ENCODE data around the gene CPM.

CPM gene

DNA sequence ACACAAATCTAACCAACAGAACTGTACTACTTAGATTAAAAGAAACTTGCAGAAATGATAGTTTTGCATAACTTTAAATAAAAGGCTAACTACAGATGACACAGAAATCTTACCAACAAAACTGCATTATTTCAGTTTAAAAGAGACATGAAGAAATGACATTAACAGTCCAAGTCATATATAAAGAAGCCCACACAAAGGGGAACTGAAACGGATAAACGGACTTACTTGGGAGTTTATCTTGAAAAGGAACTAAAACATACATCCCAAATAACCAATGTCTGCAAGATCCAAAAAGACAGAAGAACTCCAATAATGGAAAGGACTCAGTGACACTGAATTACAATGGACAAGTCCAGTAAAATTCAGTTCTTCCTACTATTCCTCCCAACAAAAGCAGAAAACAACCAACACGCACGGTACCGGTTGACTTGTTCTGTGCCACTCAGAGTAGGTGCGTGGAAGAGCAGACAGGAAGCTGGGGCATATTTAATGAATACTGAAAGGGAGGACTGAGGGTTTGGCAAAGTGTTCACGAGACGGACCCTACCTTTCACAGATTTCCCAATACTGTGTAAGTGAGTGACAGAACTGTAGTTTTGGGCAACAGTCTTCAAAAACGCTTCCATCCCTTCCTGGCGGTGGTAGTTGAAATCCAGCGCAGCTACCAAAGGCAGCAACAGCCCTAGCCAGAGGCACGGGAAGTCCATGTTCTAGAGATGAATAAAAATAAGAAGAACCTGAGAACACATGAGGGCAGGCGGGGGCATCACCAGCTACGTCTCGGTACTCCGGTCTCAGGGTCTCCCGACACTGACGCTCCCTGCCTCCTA, 627 bp downstream of the CPM start (continued):
- TF ChIP-seq ZFP30 (CRISPR knock-in tag; IDR thresholded peaks at IDR 0.05) (no peak), ISL1 (CRISPR knock-in tag; IDR thresholded peaks at IDR 0.05) (no peak), ESRRG (CRISPR knock-in tag; IDR thresholded peaks at IDR 0.05) (no peak)

DNA sequence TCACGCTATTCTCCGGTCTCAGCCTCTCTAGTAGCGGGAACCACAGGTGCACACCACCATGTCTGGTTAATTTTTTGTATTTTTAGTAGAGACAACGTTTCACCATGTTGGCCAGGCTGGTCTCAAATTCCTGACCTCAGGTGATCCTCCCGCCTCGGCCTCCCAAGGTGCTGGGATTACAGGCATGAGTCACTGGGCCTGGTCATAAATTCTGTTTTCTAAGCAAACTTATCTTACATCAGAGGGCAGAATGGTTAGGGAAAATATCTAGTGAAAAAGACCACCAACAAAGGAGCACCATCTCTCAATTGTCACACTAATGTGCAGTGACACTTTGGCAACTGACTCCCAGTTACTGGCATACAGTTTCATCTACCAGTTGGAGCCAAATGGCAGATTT, 2.8 kb downstream of the CPM start:
- no peak for ATAC-seq
- TF ChIP-seq, protein P1, sequence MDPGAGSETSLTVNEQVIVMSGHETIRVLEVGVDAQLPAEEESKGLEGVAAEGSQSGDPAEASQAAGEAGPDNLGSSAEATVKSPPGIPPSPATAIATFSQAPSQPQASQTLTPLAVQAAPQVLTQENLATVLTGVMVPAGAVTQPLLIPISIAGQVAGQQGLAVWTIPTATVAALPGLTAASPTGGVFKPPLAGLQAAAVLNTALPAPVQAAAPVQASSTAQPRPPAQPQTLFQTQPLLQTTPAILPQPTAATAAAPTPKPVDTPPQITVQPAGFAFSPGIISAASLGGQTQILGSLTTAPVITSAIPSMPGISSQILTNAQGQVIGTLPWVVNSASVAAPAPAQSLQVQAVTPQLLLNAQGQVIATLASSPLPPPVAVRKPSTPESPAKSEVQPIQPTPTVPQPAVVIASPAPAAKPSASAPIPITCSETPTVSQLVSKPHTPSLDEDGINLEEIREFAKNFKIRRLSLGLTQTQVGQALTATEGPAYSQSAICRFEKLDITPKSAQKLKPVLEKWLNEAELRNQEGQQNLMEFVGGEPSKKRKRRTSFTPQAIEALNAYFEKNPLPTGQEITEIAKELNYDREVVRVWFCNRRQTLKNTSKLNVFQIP (CRISPR knock-in tag; IDR thresholded peaks at IDR 0.05; ENCODE audit: borderline replicate concordance, low read depth) = no peak
- TF ChIP-seq, protein P2, sequence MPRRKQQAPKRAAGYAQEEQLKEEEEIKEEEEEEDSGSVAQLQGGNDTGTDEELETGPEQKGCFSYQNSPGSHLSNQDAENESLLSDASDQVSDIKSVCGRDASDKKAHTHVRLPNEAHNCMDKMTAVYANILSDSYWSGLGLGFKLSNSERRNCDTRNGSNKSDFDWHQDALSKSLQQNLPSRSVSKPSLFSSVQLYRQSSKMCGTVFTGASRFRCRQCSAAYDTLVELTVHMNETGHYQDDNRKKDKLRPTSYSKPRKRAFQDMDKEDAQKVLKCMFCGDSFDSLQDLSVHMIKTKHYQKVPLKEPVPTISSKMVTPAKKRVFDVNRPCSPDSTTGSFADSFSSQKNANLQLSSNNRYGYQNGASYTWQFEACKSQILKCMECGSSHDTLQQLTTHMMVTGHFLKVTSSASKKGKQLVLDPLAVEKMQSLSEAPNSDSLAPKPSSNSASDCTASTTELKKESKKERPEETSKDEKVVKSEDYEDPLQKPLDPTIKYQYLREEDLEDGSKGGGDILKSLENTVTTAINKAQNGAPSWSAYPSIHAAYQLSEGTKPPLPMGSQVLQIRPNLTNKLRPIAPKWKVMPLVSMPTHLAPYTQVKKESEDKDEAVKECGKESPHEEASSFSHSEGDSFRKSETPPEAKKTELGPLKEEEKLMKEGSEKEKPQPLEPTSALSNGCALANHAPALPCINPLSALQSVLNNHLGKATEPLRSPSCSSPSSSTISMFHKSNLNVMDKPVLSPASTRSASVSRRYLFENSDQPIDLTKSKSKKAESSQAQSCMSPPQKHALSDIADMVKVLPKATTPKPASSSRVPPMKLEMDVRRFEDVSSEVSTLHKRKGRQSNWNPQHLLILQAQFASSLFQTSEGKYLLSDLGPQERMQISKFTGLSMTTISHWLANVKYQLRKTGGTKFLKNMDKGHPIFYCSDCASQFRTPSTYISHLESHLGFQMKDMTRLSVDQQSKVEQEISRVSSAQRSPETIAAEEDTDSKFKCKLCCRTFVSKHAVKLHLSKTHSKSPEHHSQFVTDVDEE (CRISPR knock-in tag; IDR thresholded peaks at IDR 0.05) = no peak
- TF ChIP-seq OSR1 (CRISPR knock-in tag; IDR thresholded peaks at IDR 0.05) (no peak), ESRRG (CRISPR knock-in tag; IDR thresholded peaks at IDR 0.05) (no peak), TCF4 (CRISPR knock-in tag; IDR thresholded peaks at IDR 0.05; ENCODE audit: borderline replicate concordance) (no peak), PPARA (CRISPR knock-in tag; IDR thresholded peaks at IDR 0.05; ENCODE audit: borderline replicate concordance) (no peak), ZNF8 (CRISPR knock-in tag; IDR thresholded peaks at IDR 0.05) (no peak), CSDC2 (CRISPR knock-in tag; IDR thresholded peaks at IDR 0.05) (no peak), SNAI2 (CRISPR knock-in tag; IDR thresholded peaks at IDR 0.05) (no peak), GLIS3 (CRISPR knock-in tag; IDR thresholded peaks at IDR 0.05) (no peak), ISL1 (CRISPR knock-in tag; IDR thresholded peaks at IDR 0.05) (no peak), ZC3H10 (CRISPR knock-in tag; IDR thresholded peaks at IDR 0.05) (no peak), ARNTL (CRISPR knock-in tag; IDR thresholded peaks at IDR 0.05; ENCODE audit: borderline replicate concordance, low read depth) (no peak), ZFP30 (CRISPR knock-in tag; IDR thresholded peaks at IDR 0.05) (no peak), ZNF70 (CRISPR knock-in tag; IDR thresholded peaks at IDR 0.05) (no peak), ZNF565 (CRISPR knock-in tag; conservative IDR thresholded peaks at IDR 0.05; ENCODE audit: low read depth) (no peak), ZFP3 (CRISPR knock-in tag; IDR thresholded peaks at IDR 0.05) (no peak)
- TF ChIP-seq, protein P3, sequence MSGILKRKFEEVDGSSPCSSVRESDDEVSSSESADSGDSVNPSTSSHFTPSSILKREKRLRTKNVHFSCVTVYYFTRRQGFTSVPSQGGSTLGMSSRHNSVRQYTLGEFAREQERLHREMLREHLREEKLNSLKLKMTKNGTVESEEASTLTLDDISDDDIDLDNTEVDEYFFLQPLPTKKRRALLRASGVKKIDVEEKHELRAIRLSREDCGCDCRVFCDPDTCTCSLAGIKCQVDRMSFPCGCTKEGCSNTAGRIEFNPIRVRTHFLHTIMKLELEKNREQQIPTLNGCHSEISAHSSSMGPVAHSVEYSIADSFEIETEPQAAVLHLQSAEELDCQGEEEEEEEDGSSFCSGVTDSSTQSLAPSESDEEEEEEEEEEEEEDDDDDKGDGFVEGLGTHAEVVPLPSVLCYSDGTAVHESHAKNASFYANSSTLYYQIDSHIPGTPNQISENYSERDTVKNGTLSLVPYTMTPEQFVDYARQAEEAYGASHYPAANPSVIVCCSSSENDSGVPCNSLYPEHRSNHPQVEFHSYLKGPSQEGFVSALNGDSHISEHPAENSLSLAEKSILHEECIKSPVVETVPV (CRISPR knock-in tag; IDR thresholded peaks at IDR 0.05) = no peak
- TF ChIP-seq, protein P4, sequence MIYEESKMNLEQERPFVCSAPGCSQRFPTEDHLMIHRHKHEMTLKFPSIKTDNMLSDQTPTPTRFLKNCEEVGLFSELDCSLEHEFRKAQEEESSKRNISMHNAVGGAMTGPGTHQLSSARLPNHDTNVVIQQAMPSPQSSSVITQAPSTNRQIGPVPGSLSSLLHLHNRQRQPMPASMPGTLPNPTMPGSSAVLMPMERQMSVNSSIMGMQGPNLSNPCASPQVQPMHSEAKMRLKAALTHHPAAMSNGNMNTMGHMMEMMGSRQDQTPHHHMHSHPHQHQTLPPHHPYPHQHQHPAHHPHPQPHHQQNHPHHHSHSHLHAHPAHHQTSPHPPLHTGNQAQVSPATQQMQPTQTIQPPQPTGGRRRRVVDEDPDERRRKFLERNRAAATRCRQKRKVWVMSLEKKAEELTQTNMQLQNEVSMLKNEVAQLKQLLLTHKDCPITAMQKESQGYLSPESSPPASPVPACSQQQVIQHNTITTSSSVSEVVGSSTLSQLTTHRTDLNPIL (CRISPR knock-in tag; IDR thresholded peaks at IDR 0.05; ENCODE audit: low read depth) = no peak

DNA sequence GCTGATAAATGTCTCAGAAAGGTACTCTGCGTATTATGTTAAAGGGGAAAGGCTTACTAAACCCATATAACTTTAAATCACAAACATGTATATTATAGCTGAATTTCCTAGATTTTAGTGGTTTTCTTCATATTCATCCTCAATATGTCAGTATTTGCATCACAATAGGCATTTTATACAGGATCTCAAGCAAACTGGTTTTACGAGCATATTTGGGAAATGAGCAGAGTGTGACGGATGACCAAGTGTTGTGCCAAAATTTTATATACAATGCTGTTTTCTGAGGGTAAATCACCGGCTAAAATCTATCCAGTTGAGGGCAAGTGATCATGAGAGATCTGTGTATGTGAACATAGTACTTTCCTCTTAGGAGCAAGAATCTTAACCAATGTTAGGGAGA, 8.4 kb downstream of the CPM start:
- no peak for ATAC-seq
- TF ChIP-seq GLIS3 (CRISPR knock-in tag; IDR thresholded peaks at IDR 0.05) (no peak), ZNF565 (CRISPR knock-in tag; conservative IDR thresholded peaks at IDR 0.05; ENCODE audit: low read depth) (no peak), PPARA (CRISPR knock-in tag; IDR thresholded peaks at IDR 0.05; ENCODE audit: borderline replicate concordance) (no peak), OSR1 (CRISPR knock-in tag; IDR thresholded peaks at IDR 0.05) (no peak)
- TF ChIP-seq, protein P1 (CRISPR knock-in tag; IDR thresholded peaks at IDR 0.05; ENCODE audit: borderline replicate concordance, low read depth) = no peak
- TF ChIP-seq, protein P5, sequence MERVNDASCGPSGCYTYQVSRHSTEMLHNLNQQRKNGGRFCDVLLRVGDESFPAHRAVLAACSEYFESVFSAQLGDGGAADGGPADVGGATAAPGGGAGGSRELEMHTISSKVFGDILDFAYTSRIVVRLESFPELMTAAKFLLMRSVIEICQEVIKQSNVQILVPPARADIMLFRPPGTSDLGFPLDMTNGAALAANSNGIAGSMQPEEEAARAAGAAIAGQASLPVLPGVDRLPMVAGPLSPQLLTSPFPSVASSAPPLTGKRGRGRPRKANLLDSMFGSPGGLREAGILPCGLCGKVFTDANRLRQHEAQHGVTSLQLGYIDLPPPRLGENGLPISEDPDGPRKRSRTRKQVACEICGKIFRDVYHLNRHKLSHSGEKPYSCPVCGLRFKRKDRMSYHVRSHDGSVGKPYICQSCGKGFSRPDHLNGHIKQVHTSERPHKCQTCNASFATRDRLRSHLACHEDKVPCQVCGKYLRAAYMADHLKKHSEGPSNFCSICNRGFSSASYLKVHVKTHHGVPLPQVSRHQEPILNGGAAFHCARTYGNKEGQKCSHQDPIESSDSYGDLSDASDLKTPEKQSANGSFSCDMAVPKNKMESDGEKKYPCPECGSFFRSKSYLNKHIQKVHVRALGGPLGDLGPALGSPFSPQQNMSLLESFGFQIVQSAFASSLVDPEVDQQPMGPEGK (CRISPR knock-in tag; IDR thresholded peaks at IDR 0.05; ENCODE audit: borderline replicate concordance) = no peak
- TF ChIP-seq, protein P2 (CRISPR knock-in tag; IDR thresholded peaks at IDR 0.05) = no peak
